Ascending aorta (tissue), 2 donors: ENCODE results near the gene PASK. TPM values are rescaled to one million over a fixed set of nuclear protein-coding genes. Genes with fewer than 3 reads are reported as not detected.

Experiments used
- DNase-seq, 2 donors: peaks; one replicate each; pipeline ENCODE4 v3.0.0-alpha.2; 2019; ENCODE audit warnings: low spot score in 2 of 2
- H3K27ac ChIP-seq, 2 donors: fragments of 200-600 bp; sonication (generic); one replicate each; pipeline ENCODE4 v1.5.1; 2016 to 2017; ENCODE audit warnings: mild to moderate bottlenecking in 1 of 2
- H3K27me3 ChIP-seq: fragments of 200-600 bp; sonication (generic); one replicate; pipeline ENCODE4 v1.5.1; 2017
- H3K36me3 ChIP-seq, 2 donors: fragments of 200-600 bp; sonication (generic); one replicate each; pipeline ENCODE4 v1.5.1; 2016
- H3K4me1 ChIP-seq, 2 donors: fragments of 200-600 bp; sonication (generic); one replicate each; pipeline ENCODE4 v1.5.1; 2016 to 2017; ENCODE audit warnings: mild to moderate bottlenecking in 1 of 2
- H3K4me3 ChIP-seq, 2 donors: fragments of 200-600 bp; sonication (generic); one replicate each; pipeline ENCODE4 v1.5.1; 2016 to 2017; ENCODE audit warnings: mild to moderate bottlenecking in 1 of 2
- H3K9me3 ChIP-seq, 2 donors: fragments of 200-600 bp; sonication (generic); one replicate each; pipeline ENCODE4 v1.5.1; 2016
- intact Hi-C: fragments of 100-400 bp; cut with DNase I; formaldehyde crosslinking; loops from one replicate; pipeline ENCODE4 v1.15.1; 2023
- total RNA-seq: library from RNA; depleted of rRNA; stranded (reverse); fragments of >200 nt; gene quantifications from one replicate; pipeline ENCODE4 v1.1.0, GENCODE V29; 2016
- TF ChIP-seq, protein P1 (sequence below), 3 experiments: fragments of 200-600 bp in 2 of 3; fragments of 450-650 bp in 1 of 3; sonication (generic) in 2 of 3; IDR thresholded peaks; one replicate each; pipeline ENCODE4 v1.5.1; 2016 to 2019; ENCODE audit warnings: antibody characterized with exemption in 3 of 3, mild to moderate bottlenecking in 1 of 3, moderate library complexity in 1 of 3

PASK gene
- total RNA-seq, 1 donor from 2014 or later, result not detected

DNA sequence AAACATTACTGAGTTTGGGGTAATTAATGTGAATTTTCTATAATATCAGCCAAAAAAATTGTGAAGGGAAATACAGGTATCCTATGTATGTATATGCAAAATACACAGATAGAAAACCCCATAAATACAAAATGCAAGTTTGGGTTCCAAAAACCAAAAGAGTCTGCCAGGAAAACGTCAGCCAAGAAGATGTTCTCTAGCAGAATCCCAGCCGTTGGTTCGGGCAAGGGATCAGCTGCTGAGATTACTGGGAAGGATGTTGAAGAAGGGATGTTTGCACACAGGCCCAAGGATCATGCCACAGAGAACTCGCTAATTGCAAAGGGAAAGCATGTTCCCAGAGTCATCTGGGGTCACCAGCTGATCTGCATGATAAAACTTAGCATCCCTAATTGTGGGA lies 29.7 kb upstream of the PASK start:
- Histone ChIP-seq H3K36me3 (peaks cover 24 to 67% of the 10 kb centered on the region in 2 donors), H3K27me3 (no peaks in the 10 kb centered on the region), H3K9me3 (no peaks in the 10 kb centered on the region), H3K4me3 (no peak overlapping the region), H3K27ac (no peak overlapping the region), H3K4me1 (no peaks in the 10 kb centered on the region)
- TF ChIP-seq, protein P1, sequence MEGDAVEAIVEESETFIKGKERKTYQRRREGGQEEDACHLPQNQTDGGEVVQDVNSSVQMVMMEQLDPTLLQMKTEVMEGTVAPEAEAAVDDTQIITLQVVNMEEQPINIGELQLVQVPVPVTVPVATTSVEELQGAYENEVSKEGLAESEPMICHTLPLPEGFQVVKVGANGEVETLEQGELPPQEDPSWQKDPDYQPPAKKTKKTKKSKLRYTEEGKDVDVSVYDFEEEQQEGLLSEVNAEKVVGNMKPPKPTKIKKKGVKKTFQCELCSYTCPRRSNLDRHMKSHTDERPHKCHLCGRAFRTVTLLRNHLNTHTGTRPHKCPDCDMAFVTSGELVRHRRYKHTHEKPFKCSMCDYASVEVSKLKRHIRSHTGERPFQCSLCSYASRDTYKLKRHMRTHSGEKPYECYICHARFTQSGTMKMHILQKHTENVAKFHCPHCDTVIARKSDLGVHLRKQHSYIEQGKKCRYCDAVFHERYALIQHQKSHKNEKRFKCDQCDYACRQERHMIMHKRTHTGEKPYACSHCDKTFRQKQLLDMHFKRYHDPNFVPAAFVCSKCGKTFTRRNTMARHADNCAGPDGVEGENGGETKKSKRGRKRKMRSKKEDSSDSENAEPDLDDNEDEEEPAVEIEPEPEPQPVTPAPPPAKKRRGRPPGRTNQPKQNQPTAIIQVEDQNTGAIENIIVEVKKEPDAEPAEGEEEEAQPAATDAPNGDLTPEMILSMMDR (IDR thresholded peaks at IDR 0.05), result no peak
- DNase-seq, result no peak
- intact Hi-C loops, result no loop called here

DNA sequence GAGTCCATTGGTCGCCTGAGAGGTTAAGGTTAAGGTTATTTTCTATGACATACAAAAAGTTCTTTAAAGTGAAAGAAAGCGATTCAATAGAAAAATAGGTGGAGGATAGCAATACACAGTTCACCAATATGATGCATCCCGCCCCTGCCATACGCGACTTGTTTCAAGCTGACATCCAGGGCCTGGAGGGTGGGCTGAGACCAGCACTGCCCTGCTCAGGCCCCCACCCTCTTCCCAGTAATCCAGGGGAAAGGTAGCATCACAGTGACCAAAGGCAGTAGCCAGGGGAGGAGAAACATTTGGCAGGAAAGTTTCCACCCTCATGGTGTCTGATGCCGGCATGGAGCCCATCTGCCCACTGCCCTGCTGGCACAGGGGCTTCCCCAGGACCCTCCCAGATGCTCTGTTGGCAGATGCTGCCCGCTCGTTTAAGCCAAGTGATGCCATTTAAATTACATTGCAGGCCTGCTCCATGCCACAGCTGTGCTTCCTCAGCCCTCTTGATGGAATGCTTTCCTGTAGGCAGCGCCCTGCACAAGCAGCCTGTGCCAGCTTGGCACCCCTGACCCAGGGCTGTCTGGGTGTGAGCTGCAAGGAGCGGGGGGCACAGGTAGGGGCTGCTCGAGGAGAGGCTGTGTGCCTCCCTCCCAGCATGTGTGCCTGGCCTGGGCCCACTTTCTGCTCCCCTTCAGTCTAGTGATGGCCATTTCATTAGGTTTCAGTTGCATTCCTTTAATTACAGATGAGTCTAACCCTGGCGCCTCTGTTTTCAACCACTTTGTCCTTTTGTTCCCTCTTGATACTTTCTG lies 28.5 kb upstream of the PASK start:
- Histone ChIP-seq H3K4me3 (no peak overlapping the region), H3K4me1 (no peaks in the 10 kb centered on the region), H3K27ac (no peak overlapping the region), H3K27me3 (no peaks in the 10 kb centered on the region), H3K9me3 (no peaks in the 10 kb centered on the region), H3K36me3 (peaks cover 17 to 63% of the 10 kb centered on the region in 2 donors)
- intact Hi-C loops, result no loop called here
- TF ChIP-seq, protein P1 (IDR thresholded peaks at IDR 0.05), result no peak
- no peak for DNase-seq

DNA sequence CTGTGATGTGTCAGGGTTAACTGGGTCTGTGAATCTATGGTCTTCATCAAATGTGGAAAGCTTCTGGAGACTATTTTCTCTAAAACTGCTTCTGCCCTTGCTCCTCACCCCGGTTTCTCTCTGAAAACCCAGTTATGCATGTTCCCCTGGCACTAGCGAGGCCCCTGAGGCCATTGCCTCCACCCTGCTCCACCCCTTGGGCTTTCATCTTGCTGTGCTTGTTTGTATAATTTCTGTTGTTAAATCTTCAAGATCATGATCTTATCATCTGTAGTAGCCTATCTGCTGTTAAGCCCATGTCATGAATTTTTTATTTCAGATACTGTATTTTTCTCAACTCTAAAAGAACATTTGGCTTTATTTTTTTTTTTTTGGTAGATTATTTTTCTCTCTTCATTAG lies 24.3 kb upstream of the PASK start:
- intact Hi-C loops, result no loop called here
- Histone ChIP-seq H3K4me3 (no peak overlapping the region), H3K27me3 (no peaks in the 10 kb centered on the region), H3K4me1 (no peaks in the 10 kb centered on the region), H3K9me3 (peaks cover 0 to 13% of the 10 kb centered on the region in 2 donors), H3K27ac (no peak overlapping the region), H3K36me3 (peaks cover 38 to 76% of the 10 kb centered on the region in 2 donors)
- TF ChIP-seq, protein P1 (IDR thresholded peaks at IDR 0.05), result no peak
- DNase-seq, result no peak

DNA sequence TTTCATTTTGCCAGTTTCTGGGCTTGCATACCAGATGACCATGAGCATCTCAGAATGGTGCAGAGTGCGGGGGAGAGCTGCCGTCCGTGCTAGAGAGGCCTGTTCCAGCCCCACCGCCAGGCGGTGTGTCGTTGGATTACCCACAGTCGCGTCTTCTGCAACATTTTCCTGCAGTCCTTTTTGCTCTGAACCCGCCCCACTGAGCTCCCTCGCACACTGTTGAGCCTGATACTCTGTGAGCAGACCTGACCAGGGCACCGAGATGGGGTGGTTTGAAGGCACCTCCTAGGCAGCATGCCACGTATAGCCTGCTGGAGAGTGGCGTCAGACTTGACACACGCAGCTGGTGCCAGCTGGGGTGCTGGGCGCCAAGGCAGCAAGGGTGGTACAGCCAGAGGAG lies 19.1 kb upstream of the PASK start:
- peaks cover 74 to 88% of the 10 kb centered on the region in 2 donors for H3K36me3 ChIP-seq
- H3K27ac ChIP-seq, result no peak overlapping the region
- H3K4me3 ChIP-seq, result no peak overlapping the region
- peaks cover 0 to 13% of the 10 kb centered on the region in 2 donors for H3K9me3 ChIP-seq
- H3K4me1 ChIP-seq, result no peaks in the 10 kb centered on the region
- intact Hi-C loops, result no loop called here
- no peak for DNase-seq
- TF ChIP-seq, protein P1 (IDR thresholded peaks at IDR 0.05), result no peak
- H3K27me3 ChIP-seq, result no peaks in the 10 kb centered on the region

DNA sequence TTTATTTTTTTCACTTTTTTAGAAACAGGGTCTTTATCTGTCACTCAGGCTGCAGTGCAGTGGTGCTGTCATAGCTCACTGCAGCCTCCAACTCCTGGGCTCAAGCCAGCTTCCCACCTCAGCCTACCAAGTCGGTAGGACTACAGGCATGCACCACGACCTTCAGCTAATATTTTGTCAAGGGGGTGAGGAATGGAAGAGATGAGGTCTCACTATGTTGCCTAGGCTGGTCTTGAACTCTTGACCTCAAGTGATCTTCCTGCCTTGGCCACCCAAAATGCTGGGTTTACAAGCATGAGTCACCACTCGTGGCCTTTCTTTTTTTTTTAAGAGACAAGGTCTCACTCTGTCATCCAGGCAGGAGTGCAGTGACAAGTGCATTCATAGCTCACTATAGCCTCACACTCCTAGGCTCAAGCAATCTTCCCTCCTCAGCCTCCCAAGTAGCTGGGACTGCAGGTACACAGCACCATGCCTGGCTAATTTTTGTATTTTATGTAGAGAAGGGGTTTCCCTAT lies 14.4 kb upstream of the PASK start:
- Histone ChIP-seq H3K4me3 (no peak overlapping the region), H3K36me3 (peaks cover 57 to 71% of the 10 kb centered on the region in 2 donors), H3K9me3 (no peaks in the 10 kb centered on the region), H3K4me1 (peaks cover 0 to 9% of the 10 kb centered on the region in 2 donors), H3K27ac (no peak overlapping the region), H3K27me3 (no peaks in the 10 kb centered on the region)
- intact Hi-C loops, result no loop called here
- TF ChIP-seq, protein P1 (IDR thresholded peaks at IDR 0.05), result no peak
- DNase-seq, result no peak
